ENCODE results near the gene SUGCT.

DNA sequence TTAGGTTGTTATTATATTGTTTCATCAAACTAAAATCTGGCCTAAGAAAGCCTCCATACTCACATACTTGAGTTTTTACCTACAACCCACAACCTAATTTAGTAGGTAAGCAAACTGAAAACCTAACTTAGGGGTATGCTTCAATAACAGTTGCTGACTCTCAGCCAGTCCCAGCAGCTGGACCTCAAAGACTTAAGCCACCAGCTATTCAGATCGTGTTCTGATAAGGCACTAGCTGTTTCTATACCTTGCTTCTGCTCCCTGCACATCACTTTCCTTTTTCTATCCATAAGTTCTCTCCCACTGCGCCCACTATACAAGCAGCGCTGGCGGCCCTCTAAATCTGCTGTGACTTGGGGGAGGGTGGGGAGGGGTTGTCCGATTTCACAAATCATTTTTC, 42.3 kb downstream of the SUGCT start:
- TF ChIP-seq POLR2AphosphoS5 (IDR thresholded peaks at IDR 0.05; ENCODE audit: low read depth, low read length): no peak
- TF ChIP-seq SIN3A (IDR thresholded peaks at IDR 0.05; ENCODE audit: borderline replicate concordance, insufficient read depth, low read length): no peak
- no peak for TF ChIP-seq REST (IDR thresholded peaks at IDR 0.05; ENCODE audit: insufficient read depth in 1 of 2, low read depth in 2 of 2, low read length in 2 of 2)
- TF ChIP-seq TAF1 (IDR thresholded peaks at IDR 0.05; ENCODE audit: borderline replicate concordance, insufficient read depth, low read length): no peak
